GM23338 (cell line): ENCODE data around the gene FNIP2.

Experiments
- CREB1 ChIP-seq: fragments of 250-450 bp; sonication (Bioruptor Pico); IDR thresholded peaks from 2 replicates; pipeline ENCODE4 v1.5.0; 2020; ENCODE audit warnings: low read depth, mild to moderate bottlenecking, moderate library complexity
- EZH2phosphoT487 ChIP-seq: fragments of 200-600 bp; sonication (generic); IDR thresholded peaks from one replicate; pipeline ENCODE4 v1.8.1; 2018; ENCODE audit warnings: antibody characterized with exemption; ENCODE audit not compliant: unreplicated experiment
- TF ChIP-seq, protein P1 (sequence below), 2 experiments: fragments of 200-600 bp in 1 of 2; sonication (generic) in 1 of 2; conservative IDR thresholded peaks; 2 replicates each; pipeline versions ENCODE4 v1.5.1 to v1.6.1; 2016 to 2017; ENCODE audit warnings: antibody characterized with exemption in 2 of 2, low read depth in 2 of 2, mild to moderate bottlenecking in 2 of 2, moderate library complexity in 1 of 2

GRCh38 chr4:158869761-158870160, 100.9 kb downstream of the FNIP2 start:
- no peak for TF ChIP-seq CREB1 (CRISPR knock-in tag)
- TF ChIP-seq, protein P1, sequence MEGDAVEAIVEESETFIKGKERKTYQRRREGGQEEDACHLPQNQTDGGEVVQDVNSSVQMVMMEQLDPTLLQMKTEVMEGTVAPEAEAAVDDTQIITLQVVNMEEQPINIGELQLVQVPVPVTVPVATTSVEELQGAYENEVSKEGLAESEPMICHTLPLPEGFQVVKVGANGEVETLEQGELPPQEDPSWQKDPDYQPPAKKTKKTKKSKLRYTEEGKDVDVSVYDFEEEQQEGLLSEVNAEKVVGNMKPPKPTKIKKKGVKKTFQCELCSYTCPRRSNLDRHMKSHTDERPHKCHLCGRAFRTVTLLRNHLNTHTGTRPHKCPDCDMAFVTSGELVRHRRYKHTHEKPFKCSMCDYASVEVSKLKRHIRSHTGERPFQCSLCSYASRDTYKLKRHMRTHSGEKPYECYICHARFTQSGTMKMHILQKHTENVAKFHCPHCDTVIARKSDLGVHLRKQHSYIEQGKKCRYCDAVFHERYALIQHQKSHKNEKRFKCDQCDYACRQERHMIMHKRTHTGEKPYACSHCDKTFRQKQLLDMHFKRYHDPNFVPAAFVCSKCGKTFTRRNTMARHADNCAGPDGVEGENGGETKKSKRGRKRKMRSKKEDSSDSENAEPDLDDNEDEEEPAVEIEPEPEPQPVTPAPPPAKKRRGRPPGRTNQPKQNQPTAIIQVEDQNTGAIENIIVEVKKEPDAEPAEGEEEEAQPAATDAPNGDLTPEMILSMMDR (conservative IDR thresholded peaks at IDR 0.05; ENCODE audit: low read depth in 2 of 2): no peak
- no peak for TF ChIP-seq EZH2phosphoT487
